Hematopoietic multipotent progenitor cell treated with erythropoietin and hydrocortisone succinate and interleukin-3 and kit ligand, for 8 days (in vitro differentiated cells): ENCODE measurements around the gene HES3.

Experiments
- DNase-seq: peaks from one replicate; pipeline ENCODE4 v3.0.0-alpha.2; 2015

The HES3 gene

DNA sequence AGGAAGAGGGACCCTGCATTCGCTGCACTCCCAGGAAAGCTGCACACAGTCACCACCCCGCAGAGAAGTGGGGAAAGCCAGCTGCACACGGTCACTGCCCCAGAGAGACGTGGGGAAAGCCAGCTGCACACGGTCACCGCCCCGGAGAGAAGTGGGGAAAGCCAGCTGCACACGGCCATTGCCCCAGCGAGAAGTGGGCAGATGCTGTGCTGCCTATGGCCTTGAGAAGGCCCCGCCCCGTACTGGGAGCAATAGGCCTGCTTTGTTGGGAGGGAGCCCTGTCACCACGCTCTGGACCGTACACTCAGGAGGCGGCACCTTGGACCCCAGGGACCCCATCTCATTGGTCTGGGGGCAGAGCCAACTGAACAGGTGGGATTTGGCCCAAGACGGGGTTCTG lies 21.2 kb downstream of the HES3 start:
- no peak for DNase-seq

DNA sequence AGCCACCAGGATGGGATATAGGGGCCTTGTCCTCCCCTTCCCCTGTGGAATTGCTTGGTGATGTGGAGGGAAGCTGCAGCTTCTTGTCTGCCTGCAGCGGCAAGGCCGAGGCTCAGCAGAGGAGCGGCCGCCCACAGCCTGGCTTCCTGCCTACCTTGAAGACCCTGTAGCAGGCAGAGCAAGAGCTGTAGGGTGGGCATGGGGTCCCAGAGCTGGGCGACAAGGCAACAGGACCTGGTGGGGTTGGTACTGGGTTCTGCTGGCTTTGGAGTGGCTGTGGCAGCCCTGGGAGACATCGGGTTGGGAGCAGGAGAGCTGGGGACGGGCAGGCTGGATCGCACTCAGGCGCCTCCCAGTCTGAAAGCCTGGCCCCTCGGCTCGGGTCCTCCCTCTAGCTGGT lies 22.7 kb downstream of the HES3 start:
- no peak for DNase-seq

DNA sequence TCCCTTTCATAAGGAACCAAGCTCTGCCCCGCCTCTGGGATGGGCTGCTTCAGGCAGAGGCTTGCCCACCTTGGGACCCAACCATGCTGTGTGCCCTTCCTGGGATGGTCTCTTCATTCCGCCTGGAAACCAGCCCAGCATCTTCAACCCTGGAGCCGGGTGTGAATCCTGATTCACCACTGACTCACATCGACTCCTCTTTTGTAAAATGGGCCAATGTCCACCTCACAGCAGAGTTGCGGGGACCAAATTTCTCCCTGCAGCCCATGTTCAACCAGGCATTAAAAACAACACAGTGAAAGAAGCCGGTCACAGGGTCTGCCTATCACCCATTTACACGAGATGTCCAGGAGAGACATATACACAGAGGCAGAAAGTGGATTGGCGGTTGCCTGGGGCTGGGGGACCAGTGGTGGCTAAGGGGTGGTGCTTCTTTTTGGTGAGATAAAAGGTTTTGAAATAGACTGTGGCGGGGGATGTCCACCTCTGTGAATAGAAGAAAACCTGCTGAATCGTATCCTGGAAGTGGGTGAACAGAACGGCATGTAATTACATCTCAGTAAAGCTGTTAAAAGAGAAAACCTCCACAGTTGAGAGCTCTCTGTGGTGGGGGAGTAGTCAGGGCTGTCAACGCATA lies 23.8 kb downstream of the HES3 start:
- DNase-seq = no peak

DNA sequence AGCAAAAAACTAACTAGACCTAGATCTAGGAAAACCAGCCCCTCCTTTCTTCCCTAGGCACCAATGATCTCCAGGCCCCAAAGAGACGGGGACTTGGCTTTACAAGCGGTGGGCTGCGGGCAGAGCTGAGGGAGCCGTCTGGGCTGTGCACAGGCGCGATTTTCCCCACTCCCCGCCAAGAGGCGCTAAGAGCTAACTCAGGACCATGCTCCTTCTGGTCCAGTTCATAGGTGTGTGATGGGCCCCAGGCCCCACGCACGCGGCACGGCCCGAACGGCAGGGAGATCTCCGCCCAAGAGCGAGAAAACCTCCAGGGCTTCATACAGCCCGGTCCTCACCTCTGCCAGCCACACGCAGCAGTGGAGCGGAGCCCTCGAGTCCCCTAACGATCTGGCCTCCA lies 24.4 kb downstream of the HES3 start:
- DNase-seq = no peak

DNA sequence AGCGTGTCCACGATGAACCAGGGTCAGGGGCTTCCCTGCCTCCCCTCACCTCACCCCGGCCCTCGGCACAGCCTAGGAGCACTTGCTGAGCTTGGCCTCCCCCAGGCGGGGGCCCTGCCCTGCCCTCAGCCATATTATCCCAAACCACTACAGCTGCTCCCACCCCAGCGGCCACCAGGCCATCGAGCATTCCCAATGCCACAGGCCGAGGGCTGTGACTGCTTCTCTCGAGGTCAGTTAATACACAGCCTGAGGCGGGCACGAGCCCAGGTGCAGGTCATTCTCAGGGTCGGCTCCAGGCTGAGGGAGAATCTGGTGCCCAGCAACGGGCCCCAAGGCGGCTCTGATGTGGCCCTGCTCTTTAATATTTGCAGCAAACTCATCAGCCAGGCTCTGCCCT lies 25.3 kb downstream of the HES3 start:
- DNase-seq = no peak

DNA sequence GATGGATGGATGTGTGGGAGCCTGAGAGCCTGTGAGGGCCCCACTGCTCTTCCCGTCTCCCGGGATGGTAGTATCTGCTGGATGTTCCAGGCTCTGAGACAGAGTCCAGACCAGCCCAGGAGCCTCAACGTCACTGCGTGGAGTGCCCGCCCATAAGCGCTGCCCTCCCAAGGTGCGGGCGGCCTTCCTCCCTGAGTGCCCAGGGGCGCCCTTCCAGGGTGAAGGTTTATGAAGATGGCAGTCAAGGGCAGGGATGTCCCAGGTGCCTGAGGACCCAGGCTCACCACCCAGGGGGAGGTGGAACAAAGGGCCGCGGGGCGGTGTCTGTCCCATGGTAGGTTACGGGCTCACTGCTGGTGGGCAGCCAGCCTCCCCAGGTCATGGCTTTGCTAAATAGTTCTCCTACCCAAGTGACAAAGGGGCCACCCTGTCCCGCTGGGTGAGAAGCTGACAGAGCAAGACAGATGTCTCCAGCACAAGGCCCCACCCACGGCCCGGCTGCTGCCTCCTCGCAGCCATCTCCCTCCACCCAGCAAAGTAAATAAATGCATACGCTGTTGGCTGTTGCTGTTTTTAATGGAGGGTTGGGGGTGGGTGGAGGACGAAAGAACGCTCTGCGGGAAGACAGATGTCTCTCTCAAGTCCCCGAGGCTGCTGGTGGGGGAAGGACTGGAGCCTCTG lies 25.9 kb downstream of the HES3 start:
- DNase-seq = no peak

DNA sequence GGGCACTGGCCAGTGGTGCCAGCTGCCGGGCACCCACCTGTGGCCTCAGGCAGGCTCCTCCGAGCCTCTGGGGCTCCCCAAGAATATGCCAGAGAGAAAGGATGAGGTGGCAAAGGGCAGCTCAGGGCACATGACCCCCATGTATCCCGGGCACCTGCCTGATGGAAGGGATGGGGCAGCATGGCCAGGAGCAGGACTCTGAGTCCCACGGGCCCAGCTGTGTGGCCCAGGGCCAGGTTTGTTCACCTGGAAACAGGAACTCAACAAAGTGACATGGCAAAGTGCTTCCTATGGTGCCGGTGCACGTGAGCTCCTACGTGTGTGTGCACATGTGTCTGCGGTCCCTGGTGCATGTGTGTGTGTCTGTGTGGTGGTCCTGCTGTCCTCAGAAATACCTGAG lies 26.4 kb downstream of the HES3 start:
- no peak for DNase-seq

DNA sequence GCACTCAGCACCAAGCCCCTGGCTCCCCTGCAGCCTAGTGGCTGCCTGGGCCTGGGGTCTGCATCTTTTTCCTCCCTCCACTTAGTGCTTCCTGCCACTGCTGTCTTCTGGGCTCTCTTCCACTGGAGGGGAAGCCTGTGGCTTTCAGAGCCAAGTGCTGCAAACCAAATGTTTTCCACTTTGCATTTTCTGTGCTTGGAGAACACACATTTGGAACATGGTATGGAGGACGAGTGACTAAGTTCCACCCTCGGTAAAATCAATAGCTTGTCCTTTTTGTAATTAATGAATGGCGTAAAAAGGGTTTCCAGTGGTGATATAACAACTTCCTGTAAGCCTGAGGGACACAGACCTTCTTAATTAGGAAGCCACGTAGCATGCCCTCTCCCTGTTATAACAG lies 27.0 kb downstream of the HES3 start:
- no peak for DNase-seq

DNA sequence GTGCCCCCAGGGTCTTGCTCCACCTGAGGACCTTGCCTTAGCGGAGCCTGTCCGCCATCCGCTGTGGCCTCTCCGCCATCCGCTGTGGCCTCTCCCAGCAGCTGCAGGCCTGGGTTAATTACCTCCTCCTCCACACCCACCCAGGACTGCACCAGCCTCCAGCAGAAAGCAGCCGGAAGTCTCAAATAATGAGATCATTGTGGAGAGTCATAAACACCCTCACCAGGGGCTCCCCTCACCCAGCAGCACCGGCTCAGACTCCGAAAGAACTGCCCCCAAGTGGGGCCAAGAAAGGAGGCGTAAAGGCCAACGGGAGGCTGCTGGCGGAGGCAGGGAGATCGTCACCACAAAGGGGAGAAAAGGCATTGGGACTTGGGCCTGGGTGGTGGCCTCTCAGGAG lies 27.6 kb downstream of the HES3 start:
- no peak for DNase-seq

DNA sequence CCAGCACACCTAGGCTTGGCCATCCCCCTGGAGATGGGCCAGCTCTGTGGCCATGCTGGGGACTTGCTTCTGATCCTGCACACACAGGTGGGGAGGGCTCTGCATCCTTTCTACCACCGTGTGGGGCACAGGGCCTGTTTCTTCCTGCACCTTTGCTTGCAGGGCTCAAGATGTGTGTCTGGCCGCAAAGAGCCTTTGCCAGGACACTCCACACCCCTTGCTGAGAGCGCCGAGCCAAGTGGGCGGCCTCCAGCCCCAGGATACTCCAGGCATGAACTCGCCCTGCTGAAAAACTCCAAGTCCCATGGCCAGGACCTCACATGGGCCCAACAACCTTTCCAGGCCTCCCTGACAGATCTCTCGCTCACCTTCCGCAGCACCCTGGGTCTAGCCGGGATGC lies 28.5 kb downstream of the HES3 start:
- DNase-seq = no peak

DNA sequence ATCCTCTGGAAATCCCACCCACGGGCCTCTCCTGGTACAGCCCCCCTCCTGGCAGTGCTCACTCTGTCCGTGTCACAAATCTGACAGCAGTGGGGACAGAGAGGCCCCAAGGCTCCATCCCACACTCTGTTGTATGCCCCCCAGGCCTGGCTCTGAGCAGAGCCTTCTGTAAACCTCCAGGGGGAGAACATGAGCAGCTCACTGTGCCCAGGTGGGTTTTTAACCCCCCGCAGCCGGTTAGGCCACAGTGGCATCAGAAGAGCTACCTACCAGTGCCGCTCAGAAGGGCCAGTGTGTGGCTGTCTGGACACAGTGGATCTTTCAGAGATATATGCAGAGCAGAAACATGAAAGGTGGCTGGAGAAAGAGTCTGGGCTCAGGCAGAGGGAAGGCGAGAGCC lies 28.9 kb downstream of the HES3 start:
- no peak for DNase-seq

DNA sequence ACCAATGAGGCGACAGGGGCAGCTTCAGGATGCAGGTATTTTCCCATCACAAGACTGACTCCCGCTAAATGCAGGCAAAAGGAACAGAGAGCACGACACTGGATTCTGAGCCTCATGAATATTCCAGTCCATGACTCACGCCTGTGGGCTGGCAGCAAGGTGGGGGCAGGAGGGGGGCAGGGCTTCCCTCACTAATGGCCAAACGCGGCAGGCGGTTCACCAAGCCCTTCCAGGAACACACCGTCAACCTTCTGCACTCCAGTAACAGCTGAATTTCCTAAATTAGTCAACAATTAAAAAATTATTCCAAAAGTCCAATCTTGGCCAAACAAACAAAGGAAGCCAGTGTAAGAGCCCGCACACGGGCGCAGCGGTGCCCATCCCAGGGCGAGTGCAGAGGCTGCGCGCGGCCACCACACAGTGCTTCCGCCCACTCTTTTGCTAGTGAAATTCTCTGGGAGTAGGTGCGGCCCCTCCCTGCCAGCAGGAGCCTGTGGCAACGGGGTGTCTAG lies 29.5 kb downstream of the HES3 start:
- DNase-seq = no peak

DNA sequence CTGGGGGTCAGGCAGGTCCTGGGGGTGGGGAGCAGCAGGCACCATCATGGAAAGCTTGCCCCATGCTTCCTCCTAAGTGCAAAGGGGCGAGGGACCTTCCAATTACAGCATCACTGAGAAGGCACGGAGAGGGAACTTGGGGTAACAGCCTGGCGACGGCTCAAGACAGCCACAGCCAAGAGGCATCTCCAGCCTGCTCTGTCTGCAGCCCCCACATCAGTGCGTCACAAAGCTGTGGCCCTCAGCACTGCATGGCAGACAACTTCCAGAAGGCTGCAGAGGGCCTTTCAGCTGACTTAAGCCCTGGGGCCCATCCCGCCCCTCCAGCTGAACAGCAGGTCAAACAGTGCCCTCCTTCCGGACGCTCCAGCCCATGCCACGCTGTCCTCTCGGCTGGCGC lies 30.1 kb downstream of the HES3 start:
- no peak for DNase-seq

DNA sequence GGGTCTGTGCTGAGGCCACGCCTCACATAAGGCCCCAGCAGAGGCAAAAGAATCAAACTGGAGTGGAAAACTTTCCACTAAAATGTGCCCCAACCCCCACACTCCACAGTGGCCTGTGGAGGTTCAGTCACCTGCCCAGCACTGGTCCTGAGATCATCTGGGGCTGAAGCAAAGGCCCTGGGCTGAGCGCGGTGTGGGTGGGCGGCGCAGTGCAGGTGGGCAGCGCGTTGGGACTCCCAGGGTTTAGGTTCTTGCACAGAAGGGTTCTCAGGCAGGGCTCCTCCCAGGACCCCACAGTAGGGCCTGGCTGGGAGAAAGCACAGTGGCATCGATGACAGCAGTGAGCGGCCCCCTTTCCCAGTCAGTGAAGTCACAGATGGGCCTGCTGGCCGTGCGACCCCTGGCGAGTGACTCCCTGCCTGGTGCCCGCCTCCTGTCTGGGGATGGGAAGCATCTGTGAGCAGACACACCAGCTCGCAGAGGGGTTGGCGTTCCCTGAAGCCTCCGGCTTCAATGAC lies 30.7 kb downstream of the HES3 start:
- DNase-seq = no peak

DNA sequence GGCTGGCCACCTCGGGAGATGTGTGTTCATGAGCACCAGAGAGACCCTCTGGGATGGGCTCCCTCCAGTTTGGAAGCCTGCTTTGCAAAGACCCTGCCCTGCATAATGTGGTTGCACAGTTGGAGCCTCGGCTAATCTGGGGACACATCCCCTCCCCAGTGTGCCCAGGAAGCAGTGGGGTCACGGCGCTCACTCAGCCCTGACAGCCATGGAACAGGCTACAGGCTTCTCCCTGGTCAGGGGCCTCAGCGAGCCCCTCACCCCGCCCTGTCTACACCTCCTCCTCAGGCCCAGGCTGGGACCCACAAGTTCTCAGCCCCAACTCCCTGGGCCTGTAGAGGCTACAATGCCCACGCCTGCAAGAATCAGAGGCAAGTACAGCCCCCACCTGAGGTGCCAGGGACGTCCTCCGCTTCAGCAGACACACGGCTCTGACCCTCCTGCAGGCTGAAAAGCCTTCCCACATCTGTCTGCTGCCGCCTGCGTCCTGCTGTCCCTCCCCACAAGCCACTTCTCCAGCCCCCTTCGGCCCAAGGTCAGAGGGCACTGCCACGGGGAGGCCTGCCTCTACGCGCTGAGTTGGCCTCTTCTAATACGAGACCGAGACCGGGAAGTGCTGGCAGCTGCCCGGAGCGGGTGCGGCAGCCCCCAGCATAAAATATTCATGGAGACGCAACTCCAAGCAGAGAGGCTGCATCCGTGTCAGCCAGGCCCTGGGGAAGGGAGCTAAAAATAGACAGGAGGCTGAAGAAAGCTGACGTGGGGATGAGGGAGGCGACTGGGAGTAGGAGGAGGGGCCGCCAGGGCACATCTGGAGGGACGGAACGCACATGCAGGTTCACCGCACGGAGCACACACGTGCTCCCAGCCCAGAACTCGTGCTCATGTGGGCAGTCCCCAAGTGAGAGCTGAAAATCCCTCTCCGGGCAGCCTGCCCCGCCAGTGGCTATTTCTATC lies 32.1 kb downstream of the HES3 start:
- DNase-seq = no peak

DNA sequence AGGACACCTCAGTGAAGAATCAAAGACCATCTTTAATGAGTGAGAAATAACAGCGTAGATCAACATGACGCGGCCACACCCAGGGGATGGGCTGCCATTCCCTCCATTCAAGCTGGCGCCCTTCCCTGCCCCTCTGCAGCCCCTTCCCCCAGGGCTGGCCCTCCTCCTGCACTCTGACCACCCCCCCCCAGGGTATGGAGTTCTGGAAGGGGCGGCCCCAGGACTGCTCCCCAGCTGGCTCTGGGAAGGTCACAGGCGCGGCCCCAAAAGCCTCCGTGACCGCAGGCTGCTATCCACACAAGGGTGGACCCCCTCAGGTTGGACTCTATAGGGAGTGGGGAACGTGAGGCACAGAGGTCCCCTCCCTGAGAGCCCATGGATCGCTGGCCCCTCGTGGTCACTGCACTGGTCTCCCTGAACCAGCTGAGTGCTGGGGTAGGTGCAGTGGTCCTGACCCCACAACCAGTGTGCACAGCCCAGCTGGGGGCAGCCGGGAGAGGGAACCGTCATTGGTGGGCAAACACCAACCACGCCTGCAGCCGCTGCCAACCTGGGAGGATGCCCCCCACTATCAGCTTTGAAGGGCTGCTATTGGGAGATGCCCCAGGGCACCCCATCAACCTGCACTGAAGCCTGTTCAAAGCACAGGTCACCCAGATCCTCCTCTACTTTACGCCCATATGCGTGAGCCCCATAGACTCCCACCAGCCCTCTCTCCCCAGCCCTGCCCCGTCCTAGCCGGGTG lies 33.0 kb downstream of the HES3 start:
- no peak for DNase-seq

DNA sequence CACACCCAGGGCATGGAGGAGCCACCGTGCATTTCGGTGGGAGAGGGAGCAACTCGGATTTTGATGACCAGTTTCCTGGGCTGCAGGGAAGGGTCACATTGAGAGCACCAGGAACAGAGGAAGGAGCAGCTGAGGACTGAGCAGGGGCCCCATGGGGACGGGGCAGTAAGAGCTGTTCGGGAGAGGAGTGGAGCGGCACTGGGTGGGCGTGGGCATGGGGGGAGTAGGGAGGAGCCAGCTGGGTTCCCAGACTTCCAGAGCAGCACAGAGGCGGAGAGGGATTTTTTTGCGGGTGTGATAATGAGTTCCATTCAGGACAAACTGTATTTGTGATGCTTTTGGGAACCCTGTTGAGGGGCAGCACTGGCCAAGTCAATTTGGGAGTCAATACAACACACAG lies 34.3 kb downstream of the HES3 start:
- DNase-seq = no peak

DNA sequence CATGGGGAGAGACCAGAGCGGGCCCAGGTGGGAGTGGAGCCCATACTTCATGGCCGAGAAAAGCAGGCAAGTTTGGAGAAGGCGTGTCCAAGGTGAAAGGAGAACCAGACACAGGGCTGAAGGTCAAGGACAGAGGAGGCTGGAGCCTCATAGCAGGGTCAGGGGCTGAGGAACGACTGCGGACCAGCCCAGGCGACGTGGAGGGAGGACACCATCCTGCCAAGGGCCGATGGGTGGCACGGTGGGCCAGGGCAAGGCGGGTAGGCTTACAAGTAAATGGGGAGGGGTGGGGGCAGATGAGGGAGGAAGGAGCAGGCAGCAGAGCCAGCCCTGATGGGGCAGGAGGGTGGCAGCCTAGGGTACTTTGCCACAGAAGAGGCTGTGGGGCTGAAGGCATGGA lies 35.1 kb downstream of the HES3 start:
- DNase-seq = no peak

DNA sequence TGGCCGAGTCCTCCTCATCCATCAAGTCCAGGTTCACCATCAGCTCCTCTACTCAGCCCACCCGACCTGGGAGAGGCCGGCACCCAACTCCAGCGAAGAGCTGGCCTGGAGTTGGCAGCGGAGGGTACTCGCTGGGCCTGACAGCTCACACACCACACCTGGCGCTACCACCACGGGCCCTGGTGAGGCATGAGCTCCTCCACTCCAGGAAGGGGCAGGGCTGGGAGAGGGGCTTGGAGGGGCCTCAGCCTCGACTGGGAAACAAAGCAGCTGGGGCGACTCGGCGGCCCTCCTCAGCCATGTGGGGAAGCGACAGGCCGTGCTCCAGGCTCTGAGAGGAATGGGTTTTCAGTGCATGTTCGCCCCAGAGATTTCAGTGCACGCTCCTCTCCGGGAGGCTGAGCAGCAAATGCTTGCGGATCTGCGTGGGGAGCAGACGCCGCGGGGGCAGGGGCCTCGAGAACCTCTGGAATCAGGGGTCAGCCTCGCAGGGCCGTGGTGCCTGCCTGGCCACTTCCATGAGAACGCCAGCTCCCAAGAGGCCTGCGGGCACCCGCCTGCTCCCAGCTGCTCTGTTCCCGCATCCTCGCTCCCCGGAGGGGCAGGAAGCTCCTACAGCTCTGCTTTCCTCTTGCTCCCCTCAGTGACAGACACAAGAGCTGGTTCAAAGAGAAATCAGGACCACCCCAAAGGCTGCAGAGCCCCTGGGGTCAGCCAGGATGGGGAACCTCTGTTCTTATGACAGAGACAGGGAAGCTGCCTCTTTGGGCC lies 35.8 kb downstream of the HES3 start:
- no peak for DNase-seq

DNA sequence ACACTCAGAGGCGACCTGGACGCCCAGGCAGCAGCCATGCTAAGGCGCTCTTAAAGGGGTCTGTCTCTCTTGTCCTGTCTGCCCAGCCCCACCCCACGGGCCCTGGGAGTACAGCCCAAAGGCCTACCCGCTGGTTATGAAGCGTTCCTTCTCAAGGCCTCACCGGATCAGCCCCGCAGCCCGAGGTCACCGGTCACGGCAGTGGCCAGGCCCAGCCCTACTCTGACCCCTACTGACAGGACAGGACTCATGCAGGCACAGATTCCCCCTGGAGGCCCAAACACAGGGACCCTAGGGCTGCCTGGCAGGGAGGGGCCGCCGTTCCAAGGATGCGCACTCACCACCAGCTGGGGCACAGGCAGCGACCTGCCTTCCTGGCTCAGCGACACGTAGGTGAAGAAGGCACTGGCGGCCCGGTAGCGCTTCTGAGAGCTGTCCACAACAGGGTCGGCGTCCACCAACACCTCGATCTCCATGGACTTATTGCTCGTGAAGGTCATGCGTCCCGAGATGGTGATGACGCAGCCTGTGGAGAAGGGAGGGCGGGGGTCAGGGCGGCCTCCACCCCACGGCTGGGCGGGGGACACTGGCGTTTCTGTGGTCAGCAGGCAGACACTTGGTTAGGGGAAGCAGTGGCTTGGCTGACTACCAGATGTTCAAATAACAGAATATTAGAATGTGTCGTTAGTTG lies 36.9 kb downstream of the HES3 start:
- peak; percentile 10 for DNase-seq
